HuH-7 (cell line): ENCODE results near the gene RPIA.
A peak's percentile ranks its signal among the peaks of the same experiment; 100 is the strongest.

ENCODE experiments used
- DNase-seq: peaks from one replicate; pipeline ENCODE4 v3.0.0; 2011; ENCODE audit warnings: low spot score

Gene RPIA

GRCh38 chr2:88686320-88686719 is 5.2 kb upstream of the RPIA start:
- DNase-seq, result no peak

- DNase-seq, result no peak
Observed at GRCh38 chr2:88687384-88687783, 4.1 kb upstream of the RPIA start.

GRCh38 chr2:88690591-88691338 is 708 bp upstream of the RPIA start:
- peak; percentile 31 for DNase-seq

GRCh38 chr2:88692187-88692586 is 714 bp downstream of the RPIA start:
- peak; percentile 13 for DNase-seq

GRCh38 chr2:88693911-88694414 is 2.5 kb downstream of the RPIA start:
- DNase-seq, result no peak

GRCh38 chr2:88696611-88697010 is 5.1 kb downstream of the RPIA start:
- DNase-seq, result no peak

- no peak for DNase-seq
Observed at GRCh38 chr2:88697370-88698026, 6.0 kb downstream of the RPIA start.

- no peak for DNase-seq
Observed at GRCh38 chr2:88698027-88698413, 6.5 kb downstream of the RPIA start.

- no peak for DNase-seq
Observed at GRCh38 chr2:88698498-88699233, 7.2 kb downstream of the RPIA start.

- no peak for DNase-seq
Observed at GRCh38 chr2:88707003-88707402, 15.5 kb downstream of the RPIA start.

- no peak for DNase-seq
Observed at GRCh38 chr2:88709181-88709631, 17.7 kb downstream of the RPIA start.

GRCh38 chr2:88711289-88711688 is 19.8 kb downstream of the RPIA start:
- no peak for DNase-seq

- no peak for DNase-seq
Observed at GRCh38 chr2:88711897-88712296, 20.4 kb downstream of the RPIA start.

- DNase-seq, result no peak
Observed at GRCh38 chr2:88713408-88713807, 21.9 kb downstream of the RPIA start.

- DNase-seq, result no peak
Observed at GRCh38 chr2:88714667-88715066, 23.2 kb downstream of the RPIA start.

- no peak for DNase-seq
Observed at GRCh38 chr2:88720399-88720798, 28.9 kb downstream of the RPIA start.

GRCh38 chr2:88721268-88721667 is 29.8 kb downstream of the RPIA start:
- no peak for DNase-seq

GRCh38 chr2:88724643-88725332 is 33.3 kb downstream of the RPIA start:
- no peak for DNase-seq

GRCh38 chr2:88729061-88729745 is 37.7 kb downstream of the RPIA start:
- no peak for DNase-seq

- DNase-seq, result no peak
Observed at GRCh38 chr2:88733155-88733902, 41.9 kb downstream of the RPIA start.

- no peak for DNase-seq
Observed at GRCh38 chr2:88735133-88735532, 43.7 kb downstream of the RPIA start.
